Measurements from ENCODE around the gene DNER.

The DNER gene

GRCh38 chr2:229654437-229654836, 59.9 kb downstream of the DNER start:
- Histone ChIP-seq H3K27ac (ENCODE audit: insufficient read depth, low read length, poor library complexity, severe bottlenecking) (no peak overlapping the region), H3K36me3 (ENCODE audit: control insufficient read depth, insufficient read depth, low read length) (no peaks in the 10 kb centered on the region), H3K4me3 (ENCODE audit: insufficient read depth, low read depth, low read length, poor library complexity, severe bottlenecking) (no peak overlapping the region), H3K27me3 (replicated peaks; ENCODE audit: control insufficient read depth, insufficient read depth, low read length, poor library complexity, severe bottlenecking) (peaks cover under 1% of the 10 kb centered on the region), H3K4me1 (ENCODE audit: control insufficient read depth, insufficient read depth, low read length, poor library complexity, severe bottlenecking) (no peaks in the 10 kb centered on the region), H3K9me3 (ENCODE audit: control insufficient read depth, low read length) (no peaks in the 10 kb centered on the region)
- DNase-seq, result no peak

GRCh38 chr2:229653531-229653930, 60.8 kb downstream of the DNER start:
- H3K27ac ChIP-seq (ENCODE audit: insufficient read depth, low read length, poor library complexity, severe bottlenecking), result no peak overlapping the region
- no peaks in the 10 kb centered on the region for H3K4me1 ChIP-seq (ENCODE audit: control insufficient read depth, insufficient read depth, low read length, poor library complexity, severe bottlenecking)
- no peaks in the 10 kb centered on the region for H3K9me3 ChIP-seq (ENCODE audit: control insufficient read depth, low read length)
- H3K4me3 ChIP-seq (ENCODE audit: insufficient read depth, low read depth, low read length, poor library complexity, severe bottlenecking), result no peak overlapping the region
- H3K36me3 ChIP-seq (ENCODE audit: control insufficient read depth, insufficient read depth, low read length), result no peaks in the 10 kb centered on the region
- peaks cover 4% of the 10 kb centered on the region for H3K27me3 ChIP-seq (replicated peaks; ENCODE audit: control insufficient read depth, insufficient read depth, low read length, poor library complexity, severe bottlenecking)
- DNase-seq, result no peak

GRCh38 chr2:229652796-229653195, 61.6 kb downstream of the DNER start:
- H3K9me3 ChIP-seq (ENCODE audit: control insufficient read depth, low read length), result no peaks in the 10 kb centered on the region
- no peaks in the 10 kb centered on the region for H3K36me3 ChIP-seq (ENCODE audit: control insufficient read depth, insufficient read depth, low read length)
- H3K27me3 ChIP-seq (replicated peaks; ENCODE audit: control insufficient read depth, insufficient read depth, low read length, poor library complexity, severe bottlenecking), result peaks cover 4% of the 10 kb centered on the region
- no peaks in the 10 kb centered on the region for H3K4me1 ChIP-seq (ENCODE audit: control insufficient read depth, insufficient read depth, low read length, poor library complexity, severe bottlenecking)
- DNase-seq, result no peak
- no peak overlapping the region for H3K27ac ChIP-seq (ENCODE audit: insufficient read depth, low read length, poor library complexity, severe bottlenecking)
- H3K4me3 ChIP-seq (ENCODE audit: insufficient read depth, low read depth, low read length, poor library complexity, severe bottlenecking), result no peak overlapping the region

GRCh38 chr2:229650901-229651300, 63.5 kb downstream of the DNER start:
- H3K4me3 ChIP-seq (ENCODE audit: insufficient read depth, low read depth, low read length, poor library complexity, severe bottlenecking), result no peak overlapping the region
- no peak for DNase-seq
- no peaks in the 10 kb centered on the region for H3K36me3 ChIP-seq (ENCODE audit: control insufficient read depth, insufficient read depth, low read length)
- H3K27me3 ChIP-seq (replicated peaks; ENCODE audit: control insufficient read depth, insufficient read depth, low read length, poor library complexity, severe bottlenecking), result peaks cover 4% of the 10 kb centered on the region
- no peaks in the 10 kb centered on the region for H3K4me1 ChIP-seq (ENCODE audit: control insufficient read depth, insufficient read depth, low read length, poor library complexity, severe bottlenecking)
- H3K27ac ChIP-seq (ENCODE audit: insufficient read depth, low read length, poor library complexity, severe bottlenecking), result no peak overlapping the region
- H3K9me3 ChIP-seq (ENCODE audit: control insufficient read depth, low read length), result no peaks in the 10 kb centered on the region

- no peaks in the 10 kb centered on the region for H3K4me1 ChIP-seq (ENCODE audit: control insufficient read depth, insufficient read depth, low read length, poor library complexity, severe bottlenecking)
These were observed 64.3 kb downstream of the DNER start for GRCh38 chr2:229650059-229650458.

GRCh38 chr2:229646186-229646723, 68.1 kb downstream of the DNER start:
- H3K4me3 ChIP-seq (ENCODE audit: insufficient read depth, low read depth, low read length, poor library complexity, severe bottlenecking), result no peak overlapping the region
- no peaks in the 10 kb centered on the region for H3K36me3 ChIP-seq (ENCODE audit: control insufficient read depth, insufficient read depth, low read length)
- no peaks in the 10 kb centered on the region for H3K9me3 ChIP-seq (ENCODE audit: control insufficient read depth, low read length)
- no peaks in the 10 kb centered on the region for H3K4me1 ChIP-seq (ENCODE audit: control insufficient read depth, insufficient read depth, low read length, poor library complexity, severe bottlenecking)
- no peak for DNase-seq
- no peak overlapping the region for H3K27ac ChIP-seq (ENCODE audit: insufficient read depth, low read length, poor library complexity, severe bottlenecking)
- H3K27me3 ChIP-seq (replicated peaks; ENCODE audit: control insufficient read depth, insufficient read depth, low read length, poor library complexity, severe bottlenecking), result peaks cover 4% of the 10 kb centered on the region

More at GRCh38 chr2:229650059-229650458, 64.3 kb downstream of the DNER start:
- H3K27me3 ChIP-seq (replicated peaks; ENCODE audit: control insufficient read depth, insufficient read depth, low read length, poor library complexity, severe bottlenecking), result peaks cover 4% of the 10 kb centered on the region
- no peak for DNase-seq
- H3K9me3 ChIP-seq (ENCODE audit: control insufficient read depth, low read length), result no peaks in the 10 kb centered on the region
- no peak overlapping the region for H3K27ac ChIP-seq (ENCODE audit: insufficient read depth, low read length, poor library complexity, severe bottlenecking)
- H3K36me3 ChIP-seq (ENCODE audit: control insufficient read depth, insufficient read depth, low read length), result no peaks in the 10 kb centered on the region
- no peak overlapping the region for H3K4me3 ChIP-seq (ENCODE audit: insufficient read depth, low read depth, low read length, poor library complexity, severe bottlenecking)

GRCh38 chr2:229642371-229642770, 72.0 kb downstream of the DNER start:
- Histone ChIP-seq H3K27me3 (replicated peaks; ENCODE audit: control insufficient read depth, insufficient read depth, low read length, poor library complexity, severe bottlenecking) (no peaks in the 10 kb centered on the region), H3K36me3 (ENCODE audit: control insufficient read depth, insufficient read depth, low read length) (no peaks in the 10 kb centered on the region), H3K27ac (ENCODE audit: insufficient read depth, low read length, poor library complexity, severe bottlenecking) (no peak overlapping the region), H3K9me3 (ENCODE audit: control insufficient read depth, low read length) (no peaks in the 10 kb centered on the region), H3K4me1 (ENCODE audit: control insufficient read depth, insufficient read depth, low read length, poor library complexity, severe bottlenecking) (no peaks in the 10 kb centered on the region), H3K4me3 (ENCODE audit: insufficient read depth, low read depth, low read length, poor library complexity, severe bottlenecking) (no peak overlapping the region)
- DNase-seq, result no peak

- DNase-seq, result no peak
- H3K9me3 ChIP-seq (ENCODE audit: control insufficient read depth, low read length), result no peaks in the 10 kb centered on the region
- no peaks in the 10 kb centered on the region for H3K27me3 ChIP-seq (replicated peaks; ENCODE audit: control insufficient read depth, insufficient read depth, low read length, poor library complexity, severe bottlenecking)
- H3K27ac ChIP-seq (ENCODE audit: insufficient read depth, low read length, poor library complexity, severe bottlenecking), result no peak overlapping the region
- H3K4me1 ChIP-seq (ENCODE audit: control insufficient read depth, insufficient read depth, low read length, poor library complexity, severe bottlenecking), result no peaks in the 10 kb centered on the region
- H3K4me3 ChIP-seq (ENCODE audit: insufficient read depth, low read depth, low read length, poor library complexity, severe bottlenecking), result no peak overlapping the region
- no peaks in the 10 kb centered on the region for H3K36me3 ChIP-seq (ENCODE audit: control insufficient read depth, insufficient read depth, low read length)
These were observed 72.7 kb downstream of the DNER start for GRCh38 chr2:229641676-229642075.

- Histone ChIP-seq H3K27me3 (replicated peaks; ENCODE audit: control insufficient read depth, insufficient read depth, low read length, poor library complexity, severe bottlenecking) (no peaks in the 10 kb centered on the region), H3K27ac (ENCODE audit: insufficient read depth, low read length, poor library complexity, severe bottlenecking) (no peak overlapping the region), H3K4me1 (ENCODE audit: control insufficient read depth, insufficient read depth, low read length, poor library complexity, severe bottlenecking) (no peaks in the 10 kb centered on the region), H3K36me3 (ENCODE audit: control insufficient read depth, insufficient read depth, low read length) (no peaks in the 10 kb centered on the region), H3K4me3 (ENCODE audit: insufficient read depth, low read depth, low read length, poor library complexity, severe bottlenecking) (no peak overlapping the region), H3K9me3 (ENCODE audit: control insufficient read depth, low read length) (no peaks in the 10 kb centered on the region)
- DNase-seq, result no peak
These were observed 73.7 kb downstream of the DNER start for GRCh38 chr2:229640636-229641035.

GRCh38 chr2:229636571-229636970, 77.8 kb downstream of the DNER start:
- Histone ChIP-seq H3K27me3 (replicated peaks; ENCODE audit: control insufficient read depth, insufficient read depth, low read length, poor library complexity, severe bottlenecking) (no peaks in the 10 kb centered on the region), H3K27ac (ENCODE audit: insufficient read depth, low read length, poor library complexity, severe bottlenecking) (no peak overlapping the region), H3K4me3 (ENCODE audit: insufficient read depth, low read depth, low read length, poor library complexity, severe bottlenecking) (no peak overlapping the region), H3K9me3 (ENCODE audit: control insufficient read depth, low read length) (no peaks in the 10 kb centered on the region), H3K36me3 (ENCODE audit: control insufficient read depth, insufficient read depth, low read length) (no peaks in the 10 kb centered on the region), H3K4me1 (ENCODE audit: control insufficient read depth, insufficient read depth, low read length, poor library complexity, severe bottlenecking) (no peaks in the 10 kb centered on the region)
- DNase-seq, result no peak

- Histone ChIP-seq H3K4me3 (ENCODE audit: insufficient read depth, low read depth, low read length, poor library complexity, severe bottlenecking) (no peak overlapping the region), H3K36me3 (ENCODE audit: control insufficient read depth, insufficient read depth, low read length) (no peaks in the 10 kb centered on the region), H3K27ac (ENCODE audit: insufficient read depth, low read length, poor library complexity, severe bottlenecking) (no peak overlapping the region), H3K9me3 (ENCODE audit: control insufficient read depth, low read length) (no peaks in the 10 kb centered on the region), H3K27me3 (replicated peaks; ENCODE audit: control insufficient read depth, insufficient read depth, low read length, poor library complexity, severe bottlenecking) (no peaks in the 10 kb centered on the region), H3K4me1 (ENCODE audit: control insufficient read depth, insufficient read depth, low read length, poor library complexity, severe bottlenecking) (no peaks in the 10 kb centered on the region)
- no peak for DNase-seq
These were observed 79.0 kb downstream of the DNER start for GRCh38 chr2:229635371-229635680.
